H1 (cell line): ENCODE data around the gene SMARCA2. TPM values are rescaled to one million over a fixed set of nuclear protein-coding genes. Genes with fewer than 3 reads are reported as not detected.

Experiments
- CTCF ChIA-PET: fragments of 300-600 bp; sonication (Branson Sonifier 250); formaldehyde crosslinking; loops from one replicate; lab custom pipeline; 2021; ENCODE audit not compliant: partially characterized antibody; lab: Charles Lee
- POLR2A ChIA-PET: fragments of 300-600 bp; sonication (Branson Sonifier 250); formaldehyde crosslinking; loops from one replicate; lab custom pipeline; 2021; ENCODE audit warnings: inconsistent platforms; ENCODE audit not compliant: partially characterized antibody; lab: Charles Lee
- DNase-seq, 2 experiments: peaks; one replicate each; pipeline versions ENCODE4 v3.0.0 to v3.0.0-alpha.2; 2010 to 2022; ENCODE audit warnings: low spot score in 2 of 2, low read depth in 1 of 2, mixed read lengths in 1 of 2
- FAIRE-seq: peaks from 2 replicates; lab custom pipeline; 2011; peaks lifted over from hg19 to GRCh38; lab: Jason Lieb, UNC
- H2AFZ ChIP-seq: 2 replicates; pipeline ENCODE4 v1.8.1; 2012; ENCODE audit warnings: low read length, inconsistent platforms
- H2AK5ac ChIP-seq: 2 replicates; pipeline ENCODE4 v1.6.1; 2013; ENCODE audit warnings: low read depth, low read length
- H2BK120ac ChIP-seq: replicated peaks from 2 replicates; pipeline ENCODE3; 2013; ENCODE audit warnings: low read depth, low read length, inconsistent platforms
- H2BK12ac ChIP-seq: 2 replicates; pipeline ENCODE4 v1.6.1; 2013; ENCODE audit warnings: low read depth, low read length
- H2BK15ac ChIP-seq: 2 replicates; pipeline ENCODE4 v1.6.1; 2013; ENCODE audit warnings: low read length
- H2BK20ac ChIP-seq: 2 replicates; pipeline ENCODE4 v1.6.1; 2013; ENCODE audit warnings: low read length
- H2BK5ac ChIP-seq: 2 replicates; pipeline ENCODE4 v1.6.1; 2013; ENCODE audit warnings: low read depth, low read length
- H3K14ac ChIP-seq: 2 replicates; pipeline ENCODE4 v1.6.1; 2013; ENCODE audit warnings: inconsistent platforms; ENCODE audit not compliant: insufficient read length
- H3K18ac ChIP-seq: 2 replicates; pipeline ENCODE4 v1.6.1; 2013; ENCODE audit warnings: low read length; ENCODE audit errors: extremely low read depth
- H3K23ac ChIP-seq: 2 replicates; pipeline ENCODE4 v1.6.1; 2013; ENCODE audit warnings: inconsistent platforms; ENCODE audit not compliant: insufficient read length
- H3K23me2 ChIP-seq: 2 replicates; pipeline ENCODE4 v1.6.1; 2013; ENCODE audit warnings: low read depth, low read length
- H3K27ac ChIP-seq: 2 replicates; pipeline ENCODE4 v1.6.1; 2011; ENCODE audit warnings: low read depth, low read length, inconsistent platforms
- H3K27me3 ChIP-seq, 4 experiments: replicated peaks in 1 of 4; 1 replicate in 1 of 4; 2 replicates in 3 of 4; pipeline versions ENCODE4 v1.6.1 to v1.8.1; 2011 to 2013; ENCODE audit warnings: low read length in 3 of 4, mild to moderate bottlenecking in 3 of 4, inconsistent platforms in 2 of 4, mixed read lengths in 2 of 4, moderate library complexity in 1 of 4; ENCODE audit not compliant: control insufficient read depth in 3 of 4, insufficient read depth in 3 of 4; ENCODE audit errors: extremely low read depth in 1 of 4
- H3K36me3 ChIP-seq, 4 experiments: 2 replicates each; pipeline versions ENCODE4 v1.6.1 to v1.8.1; 2011 to 2013; ENCODE audit warnings: mild to moderate bottlenecking in 4 of 4, low read length in 3 of 4, moderate library complexity in 2 of 4, control low read depth in 1 of 4, inconsistent platforms in 1 of 4; ENCODE audit not compliant: insufficient read depth in 4 of 4, control insufficient read depth in 2 of 4
- H3K4ac ChIP-seq: replicated peaks from 2 replicates; pipeline ENCODE3; 2013; ENCODE audit warnings: low read length, low read depth, mixed read lengths, inconsistent platforms; ENCODE audit not compliant: insufficient read length
- H3K4me1 ChIP-seq, 4 experiments: replicated peaks in 1 of 4; 1 replicate in 1 of 4; 2 replicates in 3 of 4; pipeline versions ENCODE4 v1.6.1 to v1.8.1; 2011 to 2013; ENCODE audit warnings: low read length in 3 of 4, inconsistent platforms in 2 of 4, mixed read lengths in 1 of 4; ENCODE audit not compliant: insufficient read depth in 4 of 4, control insufficient read depth in 3 of 4
- H3K4me2 ChIP-seq, 2 experiments: 2 replicates each; pipeline versions ENCODE4 v1.6.1 to v1.8.1; 2011 to 2013; ENCODE audit warnings: low read depth in 2 of 2, low read length in 2 of 2, control low read depth in 1 of 2, inconsistent platforms in 1 of 2, mild to moderate bottlenecking in 1 of 2; ENCODE audit not compliant: insufficient read depth in 1 of 2
- H3K4me3 ChIP-seq, 4 experiments: fragments of 200-600, 300-600 bp in 1 of 4; sonication (generic), shearing (Covaris generic), sonication (Bioruptor Twin) in 1 of 4; 2 replicates each; pipeline versions ENCODE4 v1.5.1 to v1.8.1; 2011 to 2016; ENCODE audit warnings: low read length in 4 of 4, low read depth in 3 of 4, control low read depth in 2 of 4, inconsistent platforms in 2 of 4, mild to moderate bottlenecking in 2 of 4, mixed read lengths in 1 of 4, moderate library complexity in 1 of 4; ENCODE audit not compliant: insufficient read depth in 2 of 4; ENCODE audit errors: extremely low read depth in 1 of 4
- H3K56ac ChIP-seq: replicated peaks from 2 replicates; pipeline ENCODE3; 2013; ENCODE audit warnings: low read depth, mild to moderate bottlenecking, mixed read lengths, low read length, inconsistent platforms; ENCODE audit not compliant: insufficient read length
- H3K79me1 ChIP-seq: 2 replicates; pipeline ENCODE4 v1.6.1; 2013; ENCODE audit warnings: low read depth, low read length, control low read depth
- H3K79me2 ChIP-seq, 2 experiments: 2 replicates each; pipeline versions ENCODE4 v1.6.1 to v1.8.1; 2012 to 2013; ENCODE audit warnings: low read length in 2 of 2, mild to moderate bottlenecking in 2 of 2, inconsistent platforms in 1 of 2; ENCODE audit not compliant: insufficient read depth in 2 of 2, control insufficient read depth in 1 of 2
- H3K9ac ChIP-seq, 4 experiments: replicated peaks in 1 of 4; 1 replicate in 1 of 4; 2 replicates in 3 of 4; pipeline versions ENCODE4 v1.6.1 to v1.8.1; 2011 to 2013; ENCODE audit warnings: low read depth in 3 of 4, low read length in 3 of 4, control low read depth in 2 of 4, mild to moderate bottlenecking in 2 of 4, moderate library complexity in 2 of 4, inconsistent platforms in 1 of 4; ENCODE audit errors: extremely low read depth in 1 of 4
- H3K9me3 ChIP-seq, 2 experiments: 2 replicates each; pipeline versions ENCODE4 v1.6.1 to v1.8.1; 2012 to 2013; ENCODE audit warnings: mild to moderate bottlenecking in 2 of 2, moderate library complexity in 2 of 2, control low read depth in 1 of 2, inconsistent platforms in 1 of 2, low read depth in 1 of 2, low read length in 1 of 2, mixed read lengths in 1 of 2; ENCODE audit not compliant: insufficient read depth in 2 of 2
- H4K20me1 ChIP-seq, 2 experiments: replicated peaks in 1 of 2; 2 replicates each; pipeline versions ENCODE3 to v1.8.1; 2011 to 2013; ENCODE audit warnings: inconsistent platforms in 2 of 2, low read length in 2 of 2, mild to moderate bottlenecking in 1 of 2; ENCODE audit not compliant: insufficient read depth in 2 of 2, control insufficient read depth in 1 of 2
- H4K5ac ChIP-seq: 2 replicates; pipeline ENCODE4 v1.6.1; 2013; ENCODE audit warnings: low read length, low read depth, mixed read lengths, inconsistent platforms; ENCODE audit not compliant: insufficient read length
- H4K8ac ChIP-seq: 2 replicates; pipeline ENCODE4 v1.8.0; 2013; ENCODE audit warnings: mild to moderate bottlenecking, moderate library complexity, low read length, inconsistent platforms; ENCODE audit not compliant: insufficient read depth; ENCODE audit errors: extremely low read depth
- H4K91ac ChIP-seq: replicated peaks from 2 replicates; pipeline ENCODE3; 2013; ENCODE audit warnings: low read length, mixed read lengths, inconsistent platforms; ENCODE audit not compliant: insufficient read length
- CEBPB ChIP-seq: IDR thresholded peaks from 2 replicates; pipeline ENCODE4 v1.6.1; 2012; ENCODE audit warnings: low read depth, low read length
- SAP30 ChIP-seq: fragments of 300-600 bp; sonication (generic); IDR thresholded peaks from 2 replicates; pipeline ENCODE4 v1.7.1; 2012; ENCODE audit warnings: low read length, moderate library complexity, mild to moderate bottlenecking, inconsistent platforms; ENCODE audit not compliant: insufficient read depth, insufficient replicate concordance
- WGBS, 2 experiments: shearing (Covaris generic) in 1 of 2; methylation state at CpG; one replicate each; pipeline versions ENCODE4 v1.1.6 to v1.1.7; 2013 to 2015; ENCODE audit warnings: low lambda C conversion rate in 2 of 2, mixed read lengths in 2 of 2, inconsistent platforms in 1 of 2, low coverage in 1 of 2, missing lambda C conversion rate in 1 of 2; ENCODE audit not compliant: insufficient replicate concordance in 2 of 2, insufficient coverage in 1 of 2, insufficient read length in 1 of 2; ENCODE audit errors: extremely low coverage in 1 of 2, missing lambda C conversion rate in 1 of 2; 5-methylcytosine and 5-hydroxymethylcytosine counted together
- polyA plus RNA-seq, 7 experiments: library from polyadenylated mRNA; depleted of rRNA in 3 of 7; stranded (reverse) in 5 of 7; unstranded in 2 of 7; fragments of >200 nt in 5 of 7; fragments of 200-250 nt in 2 of 7; gene quantifications; 1 replicate in 5 of 7; 2 replicates in 1 of 7; 4 replicates in 1 of 7; pipeline versions ENCODE4 v1.2.1 to v1.2.3, GENCODE V29; 2011 to 2013; ENCODE audit warnings: missing spikeins in 2 of 7, mixed read lengths in 2 of 7
- total RNA-seq: library from RNA; stranded (reverse); fragmentation: NEBNext Ultra II Directional; extraction: Animal tissue kit (Norgen Biotek cat#: 25700); gene quantifications from 2 replicates; pipeline ENCODE4 v1.2.1, GENCODE V29; 2021

The SMARCA2 gene
- total and polyA plus RNA-seq, 2 of the 8 experiments (the other 6 are each of a cell fraction or from before 2014, with no cell fraction given): 6.3 to 21.7 TPM

DNA sequence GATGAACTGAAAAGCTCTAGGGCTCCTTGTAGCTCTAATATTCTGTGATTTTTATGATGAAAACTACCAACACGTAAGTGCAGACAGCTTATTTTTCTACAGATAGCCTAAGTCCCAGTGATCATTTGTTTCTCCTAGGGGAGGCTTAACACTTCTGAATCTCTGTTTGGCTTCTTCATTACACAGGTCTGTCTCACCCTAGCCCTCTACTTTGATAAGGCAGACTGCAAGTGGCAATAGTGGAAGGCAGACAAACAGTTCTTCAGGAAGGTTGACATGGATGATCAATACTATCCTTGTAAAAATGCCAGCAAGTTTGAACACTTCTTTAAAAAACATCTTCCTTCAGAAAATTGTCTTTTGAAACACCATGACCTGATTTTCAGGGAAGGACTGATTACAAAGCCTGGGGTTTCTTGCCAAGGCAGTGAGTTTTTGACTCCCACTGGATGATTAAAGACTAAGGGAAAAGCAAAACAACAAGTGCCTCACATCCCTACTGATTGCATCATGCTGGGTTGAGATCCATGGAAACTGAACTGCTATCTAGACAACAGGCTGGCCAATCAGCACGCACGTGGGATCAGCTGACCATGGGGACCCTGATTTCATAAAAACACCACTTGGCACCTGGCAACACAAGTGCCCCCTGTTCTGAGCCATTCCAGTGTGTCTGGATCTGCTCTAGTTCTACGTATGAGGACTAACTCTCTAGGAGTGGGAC is 212.2 kb downstream of the SMARCA2 start:
- Histone ChIP-seq H2BK20ac (peak overlapping the region; percentile 96; the same call in 1 of the 2 replicates), H2BK5ac (no peak overlapping the region), H3K23me2 (peaks cover 2% of the 10 kb centered on the region; the same call in 1 of the 2 replicates), H4K20me1 (no peaks in the 10 kb centered on the region), H3K18ac (no peak overlapping the region), H2BK15ac (no peak overlapping the region), H3K27ac (no peak overlapping the region), H3K56ac (no peak overlapping the region), H3K14ac (no peak overlapping the region), H4K91ac (peak overlapping the region; percentile 67), H3K9ac (no peak overlapping the region), H3K27me3 (no peaks in the 10 kb centered on the region), H3K4me1 (no peaks in the 10 kb centered on the region), H2AK5ac (no peak overlapping the region), H3K36me3 (no peaks in the 10 kb centered on the region), H2AFZ (peak overlapping the region; percentile 56; the same call in 1 of the 2 replicates), H3K79me1 (no peaks in the 10 kb centered on the region; the same call in 1 of the 2 replicates), H4K5ac (no peak overlapping the region), H3K9me3 (peaks cover 2 to 3% of the 10 kb centered on the region in 2 experiments; a peak in 2 of 4 replicates), H4K8ac (no peak overlapping the region), H3K79me2 (no peaks in the 10 kb centered on the region), H3K23ac (no peak overlapping the region), H2BK12ac (peak overlapping the region; percentile 23), H2BK120ac (peak overlapping the region; percentile 43), H3K4me2 (no peak overlapping the region), H3K4ac (peak overlapping the region; percentile 57), H3K4me3 (no peak overlapping the region)
- ChIA-PET CTCF (interaction anchor here (0.6 to 7.3 kb wide), 20 partner anchors 8 to 598 kb away, joined by 3 to 48 read pairs (median 3); no protein-coding TSS in a partner anchor), POLR2A (no interaction called here)
- WGBS, 2 experiments: 89% methylated on average over 4 of the region's 4 CpGs; no CpG with 5 or more reads in 1 of the 2 experiments
- FAIRE-seq (peak; percentile 32), DNase-seq (no peak)
- TF ChIP-seq CEBPB (peak; percentile 67; the same call in 1 of the 2 replicates), SAP30 (no peak)
